GM21723 (cell line): ENCODE measurements around the gene ZGRF1.
"Not testable (repeated sequence)": the region's sequence is repeated elsewhere in the genome, so short reads cannot be mapped to it uniquely, and the experiment has no call there.

Source experiments
- ATAC-seq: cut with Tn5 transposase; IDR thresholded peaks from one replicate; pipeline ENCODE4 v1.9.1; 2021; ENCODE audit warnings: mild to moderate bottlenecking, moderate library complexity; ENCODE audit not compliant: unreplicated experiment

The ZGRF1 gene

DNA sequence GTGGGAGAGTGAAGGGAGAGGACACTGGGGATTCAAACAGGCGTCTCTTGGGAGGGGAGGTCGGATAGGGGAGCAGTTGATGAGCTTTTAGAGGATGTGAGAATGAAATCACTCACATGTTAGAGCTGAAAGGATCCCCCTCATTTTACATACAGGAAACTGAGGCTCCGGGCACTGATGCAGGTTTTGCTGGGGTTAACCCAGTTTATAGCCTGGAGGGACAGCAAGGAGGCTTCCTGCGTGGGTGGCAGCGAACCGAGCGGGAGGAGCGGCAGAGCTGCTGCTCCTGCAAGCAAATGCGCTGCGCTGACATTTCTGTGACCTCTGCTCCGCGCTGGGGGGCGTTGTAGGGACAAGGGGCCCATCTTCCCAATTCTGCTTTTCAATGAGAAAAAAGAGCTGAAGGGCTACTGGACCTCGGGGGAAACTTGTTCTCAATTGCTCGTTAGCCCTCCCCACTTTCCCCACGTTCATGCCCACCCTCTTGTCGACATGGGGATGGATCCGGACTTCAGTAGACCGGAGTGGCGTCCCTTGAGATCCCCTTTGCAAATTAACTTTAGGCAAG, 119.6 kb downstream of the ZGRF1 start:
- ATAC-seq: peak; percentile 34

DNA sequence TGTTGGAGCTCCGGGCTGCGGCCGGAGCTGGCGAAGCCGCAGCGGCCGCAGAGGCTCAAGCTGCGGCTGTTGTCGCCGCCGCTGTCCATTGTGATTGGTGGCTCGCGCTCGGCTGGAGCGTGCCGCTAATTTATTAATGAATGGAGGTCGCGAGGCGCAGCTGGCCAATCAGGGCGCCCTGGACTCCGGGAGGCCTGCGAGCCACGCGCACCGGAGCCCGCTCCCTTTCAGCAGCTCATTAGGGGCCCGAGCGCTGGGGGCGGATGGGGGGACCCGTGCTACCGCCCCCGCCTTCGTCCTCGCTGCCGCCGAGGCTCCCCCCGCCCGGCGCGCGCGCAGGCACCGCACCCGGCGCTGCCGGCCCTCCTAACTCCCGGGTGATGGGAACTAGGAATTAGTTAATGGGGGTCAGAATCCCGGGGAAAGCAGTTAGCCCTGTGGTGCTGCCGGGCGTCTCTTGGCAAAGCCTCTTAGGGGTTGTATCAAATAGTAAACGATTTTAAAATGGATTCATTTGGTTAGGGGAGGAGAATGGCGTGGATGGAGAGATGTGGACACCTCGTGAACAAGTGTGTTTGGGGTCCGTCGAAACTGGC, 120.1 kb downstream of the ZGRF1 start:
- ATAC-seq: peak; percentile 23

DNA sequence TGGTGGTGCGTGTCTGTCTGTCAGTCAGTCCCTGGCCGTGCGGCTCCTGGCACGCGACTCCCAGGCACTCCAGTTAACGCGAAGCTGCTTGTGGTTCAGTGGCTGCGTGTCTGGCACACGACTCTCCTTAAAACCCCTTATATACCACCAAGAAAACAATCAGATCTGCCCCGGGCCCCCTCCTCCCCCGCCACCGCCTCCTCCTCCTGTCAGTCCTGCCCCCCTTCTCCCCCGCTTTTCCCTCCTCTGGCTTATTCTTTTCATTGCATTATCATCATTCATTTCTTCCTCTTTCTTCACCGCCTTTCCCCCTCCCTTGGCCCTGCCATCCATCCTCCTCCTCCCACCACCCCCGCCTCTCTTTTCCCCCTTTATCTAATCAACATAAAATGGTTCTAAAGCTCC, 120.6 kb downstream of the ZGRF1 start, which contains the start of gene NEUROG2:
NEUROG2 (minus strand) TSS at position 115 of the 405 bp plus-strand sequence. CDS start 705 bp downstream, outside the sequence.
- ATAC-seq: no peak

DNA sequence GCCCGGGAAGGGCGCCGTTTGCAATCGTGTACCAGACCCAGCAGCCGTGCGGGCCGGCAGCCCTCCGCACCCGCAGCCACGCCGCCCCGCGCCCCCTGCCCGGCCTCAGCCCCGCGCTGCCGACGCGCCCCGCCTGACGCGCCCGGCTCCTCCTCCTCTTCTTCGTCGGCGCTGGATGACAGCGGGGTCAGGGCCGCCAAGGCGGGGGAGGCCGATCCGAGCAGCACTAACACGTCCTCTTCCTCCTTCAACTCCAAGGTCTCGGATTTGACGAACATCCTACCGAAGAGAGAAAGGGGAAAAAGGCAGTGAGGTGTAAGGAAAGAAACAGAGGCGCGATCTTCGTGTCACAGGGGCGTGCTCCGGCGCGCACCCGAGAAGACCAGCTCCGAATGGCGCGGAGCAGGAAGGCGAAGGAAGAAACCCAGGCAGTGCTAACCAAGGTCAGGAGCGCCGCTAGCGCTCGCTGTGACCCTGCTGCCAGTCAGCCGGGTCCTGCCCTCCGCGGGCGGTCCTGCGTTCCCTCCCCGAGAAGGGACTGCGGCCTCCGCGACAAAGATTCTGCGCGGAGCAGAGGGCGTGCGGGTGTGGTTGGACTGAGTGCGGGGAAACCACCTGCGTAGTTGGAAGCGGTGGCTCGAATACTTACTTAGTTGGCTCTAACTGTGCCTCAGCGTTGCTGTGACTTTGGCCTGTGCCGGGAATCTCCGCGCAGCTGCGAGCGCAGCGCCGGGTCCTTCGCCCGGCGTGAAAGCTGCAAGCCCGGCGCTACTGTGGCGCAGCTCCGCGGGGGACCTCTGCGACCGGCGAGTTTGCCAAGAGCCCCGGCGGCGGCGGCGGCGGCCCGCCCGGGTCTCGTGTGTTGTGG, 121.3 kb downstream of the ZGRF1 start:
- peak; percentile 47 for ATAC-seq

DNA sequence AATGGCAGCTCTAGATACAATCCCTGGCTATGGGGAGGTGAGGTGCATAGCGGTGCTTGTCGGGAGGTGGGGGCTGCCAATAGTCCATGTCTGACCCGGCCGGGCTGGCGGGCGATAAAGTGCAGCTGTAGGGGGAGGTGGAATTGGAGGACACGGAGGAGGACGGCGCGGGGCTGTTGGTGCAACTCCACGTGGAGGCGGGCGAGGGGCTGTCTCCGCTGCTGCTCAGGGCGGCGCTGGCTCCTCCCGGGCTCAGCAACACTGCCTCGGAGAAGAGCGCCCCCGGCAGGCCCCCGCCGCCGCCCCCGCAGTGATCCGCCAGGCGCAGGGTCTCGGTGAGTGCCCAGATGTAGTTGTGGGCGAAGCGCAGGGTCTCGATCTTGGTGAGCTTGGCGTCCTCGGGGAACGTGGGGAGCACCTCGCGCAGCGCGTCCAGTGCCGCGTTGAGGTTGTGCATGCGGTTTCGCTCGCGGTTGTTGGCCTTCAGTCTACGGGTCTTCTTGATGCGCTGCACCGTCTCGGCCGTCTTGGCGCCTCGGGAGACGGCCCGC, 122.0 kb downstream of the ZGRF1 start:
- ATAC-seq: peak; percentile 20

DNA sequence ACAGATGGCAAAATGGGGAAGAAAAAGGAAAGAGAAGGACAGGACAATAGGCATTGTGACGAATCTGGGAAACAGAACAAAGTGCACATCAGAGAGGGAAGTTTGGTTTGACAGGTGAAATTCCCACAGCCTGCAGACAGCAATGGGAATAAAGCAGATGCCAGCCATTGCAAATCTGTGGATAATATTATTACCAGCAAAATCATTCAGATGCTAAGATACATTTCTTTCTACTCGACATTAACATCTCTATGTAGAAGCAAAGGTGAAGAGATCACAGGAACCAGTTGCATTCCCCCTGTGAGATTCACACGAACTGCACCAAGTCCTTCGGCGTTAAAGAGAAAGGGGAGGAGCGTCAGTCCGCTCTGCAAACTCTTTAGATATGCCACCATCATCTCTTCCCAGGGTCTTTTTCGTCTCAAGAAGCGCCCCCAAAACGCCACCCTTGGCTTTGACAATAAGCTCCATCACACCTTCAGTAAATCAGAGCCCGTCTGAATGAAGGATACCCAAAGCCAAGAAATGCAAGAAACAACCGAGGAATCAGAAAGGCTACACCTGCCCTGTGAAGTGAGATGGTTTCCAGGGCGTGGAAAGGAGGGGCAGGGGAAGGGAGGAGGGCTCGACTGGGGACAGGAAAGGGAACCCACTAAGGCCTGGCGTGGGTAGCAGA, 122.6 kb downstream of the ZGRF1 start:
- peak; percentile 3 for ATAC-seq

DNA sequence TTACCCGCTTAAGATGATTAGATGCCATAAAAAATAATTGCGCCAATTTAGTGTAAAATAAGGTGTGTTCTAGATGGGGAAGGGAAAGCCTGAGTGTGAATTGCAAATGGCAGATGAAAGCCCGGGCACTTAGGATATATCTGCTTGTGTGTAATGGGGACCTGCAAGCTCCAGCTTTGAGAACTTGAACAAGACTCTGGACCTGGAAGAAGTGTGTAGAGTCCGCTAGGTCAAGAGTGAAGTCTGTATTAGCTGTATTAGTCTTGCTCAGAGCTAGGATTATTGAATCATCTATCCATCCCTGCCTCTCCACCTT, 124.9 kb downstream of the ZGRF1 start:
- ATAC-seq: no peak

DNA sequence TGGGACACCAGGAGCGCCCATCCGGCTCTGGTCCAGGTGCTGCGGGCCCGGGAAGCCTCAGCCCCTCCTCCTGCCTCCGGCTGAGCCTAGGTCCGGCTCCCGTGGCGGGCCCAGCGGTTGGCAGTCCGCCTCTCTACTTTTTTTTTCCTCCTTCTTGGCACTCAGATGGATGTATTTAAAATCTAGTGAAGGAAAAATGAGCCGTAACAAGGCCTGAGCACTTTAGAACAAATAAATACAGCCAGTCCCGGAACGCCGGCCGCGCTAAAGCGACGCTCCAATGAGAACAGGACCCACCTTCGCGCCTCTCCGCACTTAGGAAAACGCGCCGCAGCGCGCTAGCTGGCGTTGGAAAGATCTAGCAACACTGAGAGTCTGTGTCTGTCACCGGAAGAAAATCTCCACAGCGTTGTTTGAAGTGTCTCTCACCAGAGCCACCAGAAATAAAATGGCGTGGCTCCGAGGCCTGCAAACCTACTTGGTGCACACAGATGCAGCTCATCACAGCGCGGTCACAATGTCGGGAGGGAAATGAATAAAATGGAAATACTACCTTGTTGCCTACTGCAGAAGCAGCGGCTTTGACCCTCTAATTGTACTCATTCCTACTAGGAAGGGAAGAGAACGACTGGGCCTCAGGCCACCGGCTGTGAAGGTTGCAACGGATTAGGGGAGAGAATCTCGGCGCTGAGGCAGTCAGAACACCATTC, 125.5 kb downstream of the ZGRF1 start:
- no peak for ATAC-seq

DNA sequence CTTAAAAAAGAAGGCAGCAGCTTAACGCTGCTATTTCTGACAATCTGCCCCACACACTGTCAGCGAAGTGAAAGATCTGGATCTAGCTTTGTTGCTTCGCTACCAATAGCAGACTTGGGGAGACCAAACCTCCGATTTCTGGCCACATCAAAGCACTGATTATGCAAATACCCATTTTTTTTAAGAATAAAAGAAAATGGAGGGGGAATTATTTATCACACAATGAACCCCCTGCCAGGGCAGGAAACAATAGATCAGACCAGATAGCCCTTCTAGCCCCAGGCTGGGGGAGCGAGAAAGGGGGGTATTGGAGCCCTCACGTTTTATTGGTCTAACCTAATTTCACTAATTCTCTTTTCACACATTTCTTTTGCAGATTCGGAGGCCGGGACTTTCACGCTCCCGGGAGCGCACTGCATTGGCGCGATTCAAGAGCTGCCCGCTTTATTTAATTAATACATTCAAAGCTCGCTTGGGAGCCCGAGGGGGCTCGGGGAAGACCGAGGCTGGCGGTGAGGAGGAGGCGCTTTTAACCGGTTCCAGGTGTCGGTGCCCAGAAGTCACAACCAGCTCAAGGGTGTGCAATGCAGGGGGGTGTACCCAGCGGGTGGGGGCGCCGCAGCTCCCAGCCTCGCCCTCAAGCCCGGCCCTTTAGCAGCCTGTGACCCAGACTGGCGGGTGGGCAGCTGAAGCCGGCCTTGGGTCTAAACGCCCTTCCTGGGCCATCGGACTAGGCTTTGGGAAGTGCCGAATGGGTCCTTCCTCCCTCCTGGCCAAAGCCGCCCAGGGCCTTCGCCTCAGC, 126.2 kb downstream of the ZGRF1 start:
- no peak for ATAC-seq

DNA sequence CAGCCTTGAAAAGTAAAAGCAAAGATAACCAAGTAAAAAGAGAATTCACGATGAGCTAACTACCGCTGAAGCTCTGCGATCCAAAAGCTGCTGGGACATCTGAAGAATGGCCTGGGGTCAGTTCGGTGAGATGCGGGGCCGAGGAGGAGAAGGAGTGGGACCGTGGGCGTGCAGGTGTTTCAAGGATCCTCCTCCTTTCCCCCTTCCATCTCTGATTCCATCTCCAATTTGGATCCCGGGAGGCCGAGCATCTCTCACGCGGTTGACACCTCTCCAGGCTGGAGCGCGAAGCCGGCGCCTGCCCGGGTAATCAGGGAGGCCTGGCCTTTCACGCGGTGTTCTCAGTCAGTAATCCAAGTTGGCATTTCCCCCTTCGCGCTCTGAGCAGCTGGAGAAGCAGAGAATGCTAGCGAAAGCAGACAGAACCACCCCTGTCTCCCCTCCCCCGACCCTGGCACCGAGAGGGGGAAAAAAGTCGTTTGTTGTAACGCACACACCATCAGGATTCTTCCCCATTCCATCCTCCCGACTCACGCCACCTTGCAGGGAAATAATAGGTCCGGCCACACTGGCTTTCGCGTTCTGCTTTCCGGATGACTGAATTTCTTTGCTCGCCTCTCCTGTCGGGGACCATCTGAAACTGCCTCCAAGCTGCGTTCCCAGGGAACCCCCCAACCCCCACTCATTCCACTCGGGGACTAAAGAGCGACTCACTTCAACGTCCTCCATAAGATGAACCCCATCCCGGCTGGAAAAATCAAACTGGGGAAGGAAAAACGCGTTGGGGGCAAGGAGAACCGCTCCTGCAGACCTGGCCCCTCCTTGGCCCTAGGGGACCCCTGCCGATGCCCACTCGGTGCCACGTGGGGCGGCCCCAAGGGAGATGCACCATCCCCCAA, 127.2 kb downstream of the ZGRF1 start:
- no peak for ATAC-seq

DNA sequence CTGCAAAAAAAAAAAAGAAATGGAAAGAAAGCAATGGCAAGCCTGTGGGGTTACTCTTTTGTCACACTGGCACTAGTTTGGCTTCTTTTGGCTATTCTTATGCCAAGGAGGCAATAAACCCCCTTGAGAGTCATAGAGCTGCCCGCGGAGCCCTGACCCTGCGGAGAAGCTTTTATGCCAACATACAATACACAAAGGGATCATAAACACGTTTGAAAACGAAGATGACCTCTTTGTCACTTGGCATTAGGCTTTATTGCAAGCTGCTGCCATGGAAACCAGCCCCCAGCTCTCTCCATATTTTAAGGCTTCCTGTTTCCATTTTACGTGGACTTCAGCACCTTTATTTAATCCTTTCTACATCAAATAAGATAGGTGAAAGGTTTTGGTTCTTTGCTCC, 128.4 kb downstream of the ZGRF1 start:
- no peak for ATAC-seq

DNA sequence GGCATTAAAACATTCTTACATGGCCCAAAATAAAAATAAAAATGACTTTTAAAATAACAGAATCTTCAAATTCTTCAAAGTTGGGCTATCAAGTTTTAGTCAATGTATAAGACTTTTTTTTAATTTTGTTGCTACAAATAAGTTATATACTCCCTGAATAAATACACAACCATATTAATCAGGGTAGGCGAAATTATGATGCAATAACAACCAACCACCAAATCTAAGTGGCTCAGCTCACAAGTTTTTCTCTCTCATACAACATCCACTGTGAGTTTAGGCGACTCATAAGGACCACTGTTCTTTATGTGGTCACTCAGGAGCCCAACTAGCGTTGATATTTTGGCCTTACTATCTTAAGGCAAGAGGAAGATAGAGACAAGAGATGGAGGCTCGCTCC, 131.9 kb downstream of the ZGRF1 start:
- no peak for ATAC-seq

DNA sequence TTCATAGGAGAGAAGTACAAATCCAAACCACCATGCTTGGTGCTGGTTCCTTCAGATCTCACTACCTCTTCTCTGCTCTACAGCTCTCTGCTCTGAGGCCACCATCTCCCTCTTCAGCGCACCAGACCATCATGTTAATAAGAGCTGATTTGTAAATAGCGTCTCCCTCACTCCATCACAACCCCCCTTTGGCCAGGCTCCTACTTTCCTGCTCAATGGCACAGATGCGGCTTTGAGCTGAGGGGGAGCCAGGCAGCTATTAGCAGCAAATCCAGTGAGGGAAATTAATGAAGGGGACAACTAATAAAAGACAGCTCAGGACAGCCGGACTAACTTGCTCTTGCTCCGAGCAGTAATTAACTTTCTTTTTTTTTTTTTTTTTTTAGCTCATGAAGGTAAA, 133.8 kb downstream of the ZGRF1 start:
- no peak for ATAC-seq

DNA sequence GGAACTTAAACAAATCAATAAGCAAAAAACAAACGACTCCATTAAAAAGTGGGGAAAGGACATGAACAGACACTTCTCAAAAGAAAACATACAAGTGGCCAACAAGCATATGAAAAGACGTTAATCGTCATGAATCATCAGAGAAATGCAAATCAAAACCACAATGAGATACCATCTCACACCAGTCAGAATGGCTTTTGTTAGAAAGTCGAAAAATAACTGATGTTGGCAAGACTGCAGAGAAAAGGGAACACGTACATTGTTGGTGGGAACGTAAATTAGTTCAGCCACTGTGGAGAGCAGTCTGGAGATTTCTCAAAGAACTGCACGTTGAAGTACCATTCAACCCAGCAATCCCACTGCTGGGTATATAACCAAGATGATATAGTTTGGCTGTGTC, 144.4 kb downstream of the ZGRF1 start:
- no peak for ATAC-seq

DNA sequence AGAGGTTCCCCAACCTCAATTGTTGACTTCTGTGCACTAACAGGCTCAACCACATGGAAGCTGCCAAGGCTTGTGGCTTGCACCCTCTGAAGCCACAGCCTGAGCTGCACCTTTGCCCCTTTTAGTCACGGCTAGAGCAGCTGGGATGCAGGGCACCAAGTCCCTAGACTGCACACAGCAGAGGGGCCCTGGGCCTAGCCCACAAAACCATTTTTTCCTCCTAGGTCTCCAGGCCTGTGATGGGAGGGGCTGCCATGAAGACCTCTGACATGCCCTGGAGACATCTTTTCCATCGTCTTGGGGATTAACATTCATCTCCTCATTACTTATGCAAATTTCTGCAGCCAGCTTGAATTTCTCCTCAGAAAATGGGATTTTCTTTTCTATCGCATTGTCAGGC, 145.9 kb downstream of the ZGRF1 start:
- not testable (repeated sequence) for ATAC-seq
